ENCODE data around the gene GATA5. TPM values are rescaled to one million over a fixed set of nuclear protein-coding genes. Genes with fewer than 3 reads are reported as not detected.
"Not testable (repeated sequence)": the region's sequence is repeated elsewhere in the genome, so short reads cannot be mapped to it uniquely, and the experiment has no call there.

The GATA5 gene
- total RNA-seq, 1 experiment from 2014 or later, result 0.25 TPM

DNA sequence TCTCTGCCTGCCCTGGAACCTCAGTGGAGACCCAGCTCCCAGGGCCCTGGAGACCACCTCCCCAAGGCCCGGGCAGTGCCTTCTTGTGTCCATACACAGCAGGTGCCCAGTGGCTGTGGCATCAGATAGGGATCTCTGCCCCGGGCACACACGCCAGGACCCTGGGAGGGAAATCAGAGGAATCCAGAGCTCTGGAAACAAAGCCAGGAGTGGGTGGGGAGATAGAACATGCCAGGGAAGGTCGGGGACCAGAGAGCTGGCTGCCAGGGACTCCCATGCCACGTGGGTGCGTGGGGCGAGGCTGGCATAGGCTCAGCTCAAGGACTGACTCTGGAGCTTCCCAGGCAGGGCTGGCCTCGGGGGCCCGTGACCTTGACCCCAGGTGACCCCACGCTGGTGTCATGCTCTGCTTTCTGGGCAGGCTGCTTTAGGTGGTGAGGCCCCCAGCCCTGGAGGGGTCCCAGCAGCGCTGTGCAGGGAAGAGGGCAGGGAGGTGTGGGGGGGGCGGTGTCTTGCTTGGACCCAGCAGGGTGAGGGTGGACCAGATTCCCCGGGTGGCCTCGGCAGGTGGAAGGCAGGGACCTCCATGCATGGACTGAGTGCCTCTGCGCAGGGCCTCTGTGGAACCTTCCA is 17.6 kb upstream of the GATA5 start:
- intact Hi-C loops (cut with micrococcal nuclease; ENCODE audit: unreplicated experiment), result no loop called here
- Mint-ChIP-seq H3K4me3 (ENCODE audit: unreplicated experiment) (no peak overlapping the region), H3K9me3 (ENCODE audit: unreplicated experiment) (peaks cover 11% of the 10 kb centered on the region), H3K27ac (ENCODE audit: unreplicated experiment) (peak overlapping the region; percentile 36), H3K4me1 (ENCODE audit: low read depth, unreplicated experiment) (peaks cover 26% of the 10 kb centered on the region), H3K36me3 (ENCODE audit: insufficient read depth, unreplicated experiment) (no peaks in the 10 kb centered on the region), H3K27me3 (ENCODE audit: insufficient read depth, unreplicated experiment) (no peaks in the 10 kb centered on the region)
- Histone ChIP-seq H3K36me3 (ENCODE audit: control insufficient read depth, insufficient read depth, low read length) (no peaks in the 10 kb centered on the region), H3K4me3 (ENCODE audit: low read depth, low read length) (no peak overlapping the region), H3K4me1 (peaks cover 60% of the 10 kb centered on the region), H3K9me3 (peaks cover 12% of the 10 kb centered on the region; the same call in 1 of the 2 replicates), H3K27me3 (replicated peaks; ENCODE audit: control insufficient read depth, insufficient read depth, low read length) (no peaks in the 10 kb centered on the region)
- no TSS peak for BruUV-seq (replicated peaks)
- TF ChIP-seq, protein P1, sequence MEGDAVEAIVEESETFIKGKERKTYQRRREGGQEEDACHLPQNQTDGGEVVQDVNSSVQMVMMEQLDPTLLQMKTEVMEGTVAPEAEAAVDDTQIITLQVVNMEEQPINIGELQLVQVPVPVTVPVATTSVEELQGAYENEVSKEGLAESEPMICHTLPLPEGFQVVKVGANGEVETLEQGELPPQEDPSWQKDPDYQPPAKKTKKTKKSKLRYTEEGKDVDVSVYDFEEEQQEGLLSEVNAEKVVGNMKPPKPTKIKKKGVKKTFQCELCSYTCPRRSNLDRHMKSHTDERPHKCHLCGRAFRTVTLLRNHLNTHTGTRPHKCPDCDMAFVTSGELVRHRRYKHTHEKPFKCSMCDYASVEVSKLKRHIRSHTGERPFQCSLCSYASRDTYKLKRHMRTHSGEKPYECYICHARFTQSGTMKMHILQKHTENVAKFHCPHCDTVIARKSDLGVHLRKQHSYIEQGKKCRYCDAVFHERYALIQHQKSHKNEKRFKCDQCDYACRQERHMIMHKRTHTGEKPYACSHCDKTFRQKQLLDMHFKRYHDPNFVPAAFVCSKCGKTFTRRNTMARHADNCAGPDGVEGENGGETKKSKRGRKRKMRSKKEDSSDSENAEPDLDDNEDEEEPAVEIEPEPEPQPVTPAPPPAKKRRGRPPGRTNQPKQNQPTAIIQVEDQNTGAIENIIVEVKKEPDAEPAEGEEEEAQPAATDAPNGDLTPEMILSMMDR (IDR thresholded peaks at IDR 0.05; ENCODE audit: insufficient read depth in 1 of 2, low read depth in 1 of 2, low read length in 1 of 2, severe bottlenecking in 1 of 2, unreplicated experiment in 1 of 2), result no peak
- POLR2A ChIA-PET, result no interaction called here
- no peak for DNase-seq
- CTCF ChIA-PET, result interaction anchor here (0.9 to 1.5 kb wide), 2 partner anchors 19 to 130 kb away, joined by 4 read pairs; no protein-coding TSS in a partner anchor

DNA sequence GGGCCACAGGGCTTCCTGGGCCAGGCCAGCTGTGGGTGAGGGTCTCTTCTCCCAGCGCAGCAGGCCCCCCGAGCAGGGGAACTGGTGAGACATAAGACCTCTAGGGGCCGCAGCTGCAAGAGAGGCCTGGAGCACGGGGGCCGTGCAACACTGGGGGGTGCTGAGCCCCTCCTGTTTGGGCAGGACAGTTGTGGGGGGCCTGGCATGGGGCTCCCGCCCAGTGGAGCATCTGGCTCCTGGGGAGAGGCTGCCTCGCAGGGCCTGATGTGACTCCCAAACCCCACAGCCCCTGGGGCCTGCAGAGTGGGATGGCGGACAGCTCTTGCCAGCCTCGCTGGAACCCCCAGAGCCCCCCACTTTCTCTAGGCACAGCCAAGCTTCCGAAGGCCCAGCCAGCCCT is 16.9 kb upstream of the GATA5 start:
- Histone ChIP-seq H3K9me3 (peaks cover 12% of the 10 kb centered on the region; the same call in 1 of the 2 replicates), H3K4me1 (peaks cover 66% of the 10 kb centered on the region), H3K4me3 (ENCODE audit: low read depth, low read length) (no peak overlapping the region), H3K36me3 (ENCODE audit: control insufficient read depth, insufficient read depth, low read length) (no peaks in the 10 kb centered on the region), H3K27me3 (replicated peaks; ENCODE audit: control insufficient read depth, insufficient read depth, low read length) (no peaks in the 10 kb centered on the region)
- TF ChIP-seq, protein P1 (IDR thresholded peaks at IDR 0.05; ENCODE audit: insufficient read depth in 1 of 2, low read depth in 1 of 2, low read length in 1 of 2, severe bottlenecking in 1 of 2, unreplicated experiment in 1 of 2), result no peak
- no peaks in the 10 kb centered on the region for H3K27me3 Mint-ChIP-seq (ENCODE audit: insufficient read depth, unreplicated experiment)
- peaks cover 31% of the 10 kb centered on the region for H3K4me1 Mint-ChIP-seq (ENCODE audit: low read depth, unreplicated experiment)
- no peak overlapping the region for H3K4me3 Mint-ChIP-seq (ENCODE audit: unreplicated experiment)
- H3K27ac Mint-ChIP-seq (ENCODE audit: unreplicated experiment), result peak overlapping the region; percentile 36
- H3K9me3 Mint-ChIP-seq (ENCODE audit: unreplicated experiment), result peaks cover 11% of the 10 kb centered on the region
- no peak for DNase-seq
- intact Hi-C loops (cut with micrococcal nuclease; ENCODE audit: unreplicated experiment), result no loop called here
- no TSS peak for BruUV-seq (replicated peaks)
- CTCF ChIA-PET, result interaction anchor here (0.9 to 1.5 kb wide), 3 partner anchors 15 to 131 kb away, joined by 3 to 4 read pairs (median 4); no protein-coding TSS in a partner anchor
- H3K36me3 Mint-ChIP-seq (ENCODE audit: insufficient read depth, unreplicated experiment), result no peaks in the 10 kb centered on the region
- POLR2A ChIA-PET, result no interaction called here

DNA sequence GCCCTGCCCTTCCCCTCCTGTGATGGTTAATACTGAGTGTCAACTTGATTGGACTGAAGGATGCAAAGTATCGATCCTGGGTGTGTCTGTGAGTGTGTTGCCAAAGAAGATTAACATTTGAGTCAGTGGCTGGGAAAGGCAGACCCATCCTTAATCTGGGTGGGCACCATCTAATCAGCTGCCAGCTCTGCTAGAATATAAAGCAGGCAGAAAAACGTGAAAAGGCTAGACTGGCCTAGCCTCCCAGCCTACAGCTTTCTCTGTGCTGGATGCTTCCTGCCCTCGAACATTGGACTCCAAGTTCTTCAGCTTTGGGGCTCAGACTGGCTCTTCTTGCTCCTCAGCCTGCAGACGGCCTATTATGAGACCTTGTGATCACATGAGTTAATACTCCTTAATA is 15.0 kb upstream of the GATA5 start:
- H3K27ac Mint-ChIP-seq (ENCODE audit: unreplicated experiment); H3K4me3 ChIP-seq (ENCODE audit: low read depth, low read length); H3K36me3 ChIP-seq (ENCODE audit: control insufficient read depth, insufficient read depth, low read length); CTCF ChIA-PET; H3K27me3 ChIP-seq (replicated peaks; ENCODE audit: control insufficient read depth, insufficient read depth, low read length); POLR2A ChIA-PET; DNase-seq; H3K36me3 Mint-ChIP-seq (ENCODE audit: insufficient read depth, unreplicated experiment); H3K4me3 Mint-ChIP-seq (ENCODE audit: unreplicated experiment); intact Hi-C loops (cut with micrococcal nuclease; ENCODE audit: unreplicated experiment); H3K27me3 Mint-ChIP-seq (ENCODE audit: insufficient read depth, unreplicated experiment); BruUV-seq (replicated peaks): not testable (repeated sequence)
- Mint-ChIP-seq H3K9me3 (ENCODE audit: unreplicated experiment) (peaks cover 11% of the 10 kb centered on the region), H3K4me1 (ENCODE audit: low read depth, unreplicated experiment) (peaks cover 50% of the 10 kb centered on the region)
- H3K4me1 ChIP-seq, result peaks cover 73% of the 10 kb centered on the region
- peaks cover 12% of the 10 kb centered on the region; the same call in 1 of the 2 replicates for H3K9me3 ChIP-seq

All from Caco-2 (cell line).